SH-SY5Y (cell line): Measurements from ENCODE around the gene WNT7A.

Experiments used
- GATA2 ChIP-seq: IDR thresholded peaks from 2 replicates; pipeline ENCODE4 v1.6.1; 2011; ENCODE audit warnings: mild to moderate bottlenecking, low read depth, low read length
- GATA3 ChIP-seq: IDR thresholded peaks from 2 replicates; pipeline ENCODE4 v1.6.1; 2011; ENCODE audit warnings: low read depth, mild to moderate bottlenecking, low read length, moderate library complexity

GRCh38 chr3:13791198-13792050 lies 88.4 kb downstream of the WNT7A start:
- peak; percentile 73 for TF ChIP-seq GATA2
- no peak; the same call in 1 of the 2 replicates for TF ChIP-seq GATA3
